ENCODE results near the gene ZNF32.

DNA sequence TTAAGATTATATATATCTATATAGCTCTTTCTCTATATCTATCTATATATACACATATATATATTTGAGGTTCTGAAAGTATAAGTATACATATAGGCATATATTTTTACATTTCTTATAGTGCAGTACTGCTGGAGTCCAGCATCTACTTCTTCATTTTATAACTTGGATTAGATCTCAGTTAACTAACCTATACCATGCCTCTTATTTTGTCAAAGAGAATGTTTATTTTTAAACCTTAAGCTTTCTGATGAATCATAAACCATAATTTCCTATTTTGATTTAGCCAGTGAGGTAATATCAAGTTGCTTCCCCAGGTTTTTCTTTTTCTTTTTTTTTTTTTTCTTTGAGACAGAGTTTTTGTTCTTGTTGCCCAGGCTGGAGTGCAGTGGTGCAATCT is 8.1 kb downstream of the ZNF32 start:
- TF ChIP-seq, protein P1, sequence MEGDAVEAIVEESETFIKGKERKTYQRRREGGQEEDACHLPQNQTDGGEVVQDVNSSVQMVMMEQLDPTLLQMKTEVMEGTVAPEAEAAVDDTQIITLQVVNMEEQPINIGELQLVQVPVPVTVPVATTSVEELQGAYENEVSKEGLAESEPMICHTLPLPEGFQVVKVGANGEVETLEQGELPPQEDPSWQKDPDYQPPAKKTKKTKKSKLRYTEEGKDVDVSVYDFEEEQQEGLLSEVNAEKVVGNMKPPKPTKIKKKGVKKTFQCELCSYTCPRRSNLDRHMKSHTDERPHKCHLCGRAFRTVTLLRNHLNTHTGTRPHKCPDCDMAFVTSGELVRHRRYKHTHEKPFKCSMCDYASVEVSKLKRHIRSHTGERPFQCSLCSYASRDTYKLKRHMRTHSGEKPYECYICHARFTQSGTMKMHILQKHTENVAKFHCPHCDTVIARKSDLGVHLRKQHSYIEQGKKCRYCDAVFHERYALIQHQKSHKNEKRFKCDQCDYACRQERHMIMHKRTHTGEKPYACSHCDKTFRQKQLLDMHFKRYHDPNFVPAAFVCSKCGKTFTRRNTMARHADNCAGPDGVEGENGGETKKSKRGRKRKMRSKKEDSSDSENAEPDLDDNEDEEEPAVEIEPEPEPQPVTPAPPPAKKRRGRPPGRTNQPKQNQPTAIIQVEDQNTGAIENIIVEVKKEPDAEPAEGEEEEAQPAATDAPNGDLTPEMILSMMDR (conservative IDR thresholded peaks at IDR 0.05 in 1 of 2, IDR thresholded peaks at IDR 0.05 in 1 of 2; ENCODE audit: extremely low read depth in 1 of 2, insufficient read depth in 1 of 2, low read depth in 1 of 2, low read length in 2 of 2): no peak
- TF ChIP-seq EZH2 (IDR thresholded peaks at IDR 0.05; ENCODE audit: borderline replicate concordance, low read length): no peak

Data from mammary epithelial cell (primary cell).